HG02885 (cell line): ENCODE results near the gene ANGEL1.
A peak's percentile ranks its signal among the peaks of the same experiment; 100 is the strongest.

Experiments
- ATAC-seq: cut with Tn5 transposase; IDR thresholded peaks from one replicate; pipeline ENCODE4 v1.9.1; 2021; ENCODE audit warnings: mild to moderate bottlenecking; ENCODE audit not compliant: unreplicated experiment, poor library complexity

Gene ANGEL1

GRCh38 chr14:76812422-76813383 lies at the start of gene ANGEL1:
Gene ANGEL1 (minus strand): TSS chr14:76812882. CDS start chr14:76812827, 55 bp downstream.
- peak; percentile 86 for ATAC-seq

- no peak for ATAC-seq
Measured at GRCh38 chr14:76861574-76862255, 49.0 kb upstream of the ANGEL1 start.

- no peak for ATAC-seq
Measured at GRCh38 chr14:76856769-76857168, 44.1 kb upstream of the ANGEL1 start.

GRCh38 chr14:76855066-76855465 lies 42.4 kb upstream of the ANGEL1 start:
- ATAC-seq = no peak

GRCh38 chr14:76848879-76849278 lies 36.2 kb upstream of the ANGEL1 start:
- ATAC-seq = no peak

- no peak for ATAC-seq
Measured at GRCh38 chr14:76846331-76847047, 33.8 kb upstream of the ANGEL1 start.

GRCh38 chr14:76844223-76844622 lies 31.5 kb upstream of the ANGEL1 start:
- no peak for ATAC-seq

- ATAC-seq = no peak
Measured at GRCh38 chr14:76842414-76842813, 29.7 kb upstream of the ANGEL1 start.

- no peak for ATAC-seq
Measured at GRCh38 chr14:76837524-76837923, 24.8 kb upstream of the ANGEL1 start.

- no peak for ATAC-seq
Measured at GRCh38 chr14:76836029-76836630, 23.4 kb upstream of the ANGEL1 start.

- no peak for ATAC-seq
Measured at GRCh38 chr14:76834241-76834661, 21.6 kb upstream of the ANGEL1 start.

- ATAC-seq = no peak
Measured at GRCh38 chr14:76833011-76833410, 20.3 kb upstream of the ANGEL1 start.

GRCh38 chr14:76832503-76832988 lies 19.9 kb upstream of the ANGEL1 start:
- no peak for ATAC-seq

GRCh38 chr14:76830556-76830955 lies 17.9 kb upstream of the ANGEL1 start:
- no peak for ATAC-seq

GRCh38 chr14:76829650-76830421 lies 17.2 kb upstream of the ANGEL1 start:
- no peak for ATAC-seq

- no peak for ATAC-seq
Measured at GRCh38 chr14:76829013-76829365, 16.3 kb upstream of the ANGEL1 start.

GRCh38 chr14:76828339-76829012 lies 15.8 kb upstream of the ANGEL1 start:
- ATAC-seq = no peak

GRCh38 chr14:76827696-76828296 lies 15.1 kb upstream of the ANGEL1 start:
- ATAC-seq = no peak

GRCh38 chr14:76826122-76826521 lies 13.4 kb upstream of the ANGEL1 start, which contains the start of gene LRRC74A:
Gene LRRC74A (plus strand): TSS chr14:76826408. CDS start chr14:76826698, 290 bp downstream.
- ATAC-seq = no peak
